Upper lobe of left lung (tissue), 6 donors: ENCODE data around the gene TECTA. TPM values are rescaled to one million over a fixed set of nuclear protein-coding genes. Genes with fewer than 3 reads are reported as not detected.

Source experiments
- ATAC-seq, 2 donors: fragments of 200-7000 bp; cut with Tn5 transposase; one replicate each; pipeline ENCODE4 v1.9.1; 2022; ENCODE audit warnings: mild to moderate bottlenecking in 2 of 2, moderate library complexity in 2 of 2; ENCODE audit not compliant: low FRiP score in 2 of 2
- DNase-seq, 2 donors: peaks; one replicate each; pipeline ENCODE4 v3.0.0-alpha.2; 2019 to 2020
- H3K27ac ChIP-seq, 4 donors: fragments of 200-600 bp; sonication (generic); one replicate each; pipeline ENCODE4 v1.5.1; 2016 to 2019
- H3K27me3 ChIP-seq, 4 donors: fragments of 200-600 bp; sonication (generic); one replicate each; pipeline ENCODE4 v1.5.1; 2017 to 2019
- H3K36me3 ChIP-seq, 4 donors: fragments of 200-600 bp; sonication (generic); one replicate each; pipeline ENCODE4 v1.5.1; 2016 to 2019
- H3K4me1 ChIP-seq, 4 donors: fragments of 200-600 bp; sonication (generic); one replicate each; pipeline ENCODE4 v1.5.1; 2018 to 2019
- H3K4me3 ChIP-seq, 4 donors: fragments of 200-600 bp; sonication (generic); one replicate each; pipeline ENCODE4 v1.5.1; 2017 to 2019; ENCODE audit warnings: mild to moderate bottlenecking in 2 of 4, moderate library complexity in 1 of 4
- H3K9me3 ChIP-seq, 4 donors: fragments of 200-600 bp; sonication (generic); one replicate each; pipeline ENCODE4 v1.5.1; 2018 to 2019
- CTCF ChIP-seq, 6 experiments: fragments of 450-650 bp in 4 of 6; fragments of 200-600 bp in 2 of 6; sonication (generic) in 2 of 6; IDR thresholded peaks; one replicate each; pipeline ENCODE4 v1.5.1; 2016 to 2019; ENCODE audit warnings: antibody characterized with exemption in 6 of 6
- EP300 ChIP-seq, 4 donors: sonication (generic); formaldehyde crosslinking; IDR thresholded peaks; one replicate each; pipeline ENCODE4 v1.5.1; 2017; ENCODE audit warnings: antibody characterized with exemption in 4 of 4, control low read depth in 2 of 4
- POLR2A ChIP-seq, 4 donors: fragments of 450-650 bp; IDR thresholded peaks; one replicate each; pipeline ENCODE4 v1.5.1; 2016 to 2017; ENCODE audit warnings: antibody characterized with exemption in 4 of 4, mild to moderate bottlenecking in 2 of 4
- POLR2AphosphoS5 ChIP-seq, 2 donors: sonication (generic); formaldehyde crosslinking; IDR thresholded peaks; one replicate each; pipeline ENCODE4 v1.5.1; 2017; ENCODE audit warnings: antibody characterized with exemption in 2 of 2
- WGBS, 2 donors: methylation state at CpG; one replicate each; pipeline ENCODE4 v1.1.5; 2017 to 2018; 5-methylcytosine and 5-hydroxymethylcytosine counted together
- total RNA-seq, 6 donors: library from RNA; depleted of rRNA in 4 of 6; stranded (reverse); fragments of >200 nt in 4 of 6; gene quantifications; one replicate each; pipeline versions ENCODE4 v1.1.0 to v1.2.1, GENCODE V29; 2016 to 2021
- donor health status: DM: no; HTN: no; CAD: no; lungs with moderate emphysema.
- donor health status: DM: no; HTN: yes; CAD: no; lungs with severe emphysema.

The TECTA gene
- total RNA-seq, 6 donors from 2014 or later = 0.89 to 4.7 (median 1.8) TPM

- DNase-seq (no peak), ATAC-seq (no peak)
- H3K36me3 ChIP-seq = no peaks in the 10 kb centered on the region
- TF ChIP-seq POLR2A (IDR thresholded peaks at IDR 0.05) = no peak
- no peak for TF ChIP-seq POLR2AphosphoS5 (IDR thresholded peaks at IDR 0.05)
- no peak for TF ChIP-seq CTCF (IDR thresholded peaks at IDR 0.05)
- TF ChIP-seq EP300 (IDR thresholded peaks at IDR 0.05) = no peak
- H3K27me3 ChIP-seq = no peaks in the 10 kb centered on the region
- H3K9me3 ChIP-seq = no peaks in the 10 kb centered on the region
- no peak overlapping the region for H3K27ac ChIP-seq
- H3K4me3 ChIP-seq = no peak overlapping the region
- 72 to 81% methylated on average over 2 of the region's 2 CpGs for WGBS, 2 donors
- H3K4me1 ChIP-seq = peaks cover 0 to 25% (median 10%) of the 10 kb centered on the region in 4 donors
Measured at GRCh38 chr11:121109471-121109870, 8.4 kb downstream of the TECTA start.

DNA sequence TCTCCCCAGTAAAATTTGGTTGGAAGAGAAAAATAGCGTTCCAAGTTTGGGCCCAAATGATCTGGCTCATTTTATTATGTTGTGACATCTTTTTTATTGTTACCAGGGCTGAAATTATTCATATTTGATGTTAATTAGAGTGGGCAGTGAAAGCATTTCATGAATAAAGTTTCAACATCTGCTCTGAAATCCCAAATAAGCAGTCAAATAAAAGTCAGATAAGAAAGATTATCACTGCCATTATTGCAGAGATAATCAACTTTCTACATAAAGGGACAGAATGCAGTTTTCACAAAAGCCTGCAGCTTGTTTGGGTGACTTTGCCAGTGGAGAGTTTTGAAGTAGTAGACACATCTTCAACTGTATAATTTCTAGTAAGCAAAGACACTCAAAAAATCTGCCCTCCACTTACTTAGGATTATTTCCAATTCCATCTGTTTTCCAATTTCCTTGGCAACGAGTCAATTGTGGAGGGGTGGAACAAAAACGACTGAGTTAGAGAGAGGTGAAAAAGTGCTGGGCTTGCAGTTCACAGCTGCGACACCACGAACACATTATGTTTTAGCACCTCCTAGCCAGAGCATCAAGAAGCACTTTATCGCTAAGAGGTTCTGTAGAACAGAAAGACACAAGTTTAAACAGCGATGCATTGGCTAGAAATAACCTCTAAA is 9.0 kb downstream of the TECTA start:
- Histone ChIP-seq H3K9me3 (no peaks in the 10 kb centered on the region), H3K27me3 (no peaks in the 10 kb centered on the region), H3K4me1 (peaks cover 0 to 21% (median 7%) of the 10 kb centered on the region in 4 donors), H3K4me3 (no peak overlapping the region), H3K36me3 (no peaks in the 10 kb centered on the region), H3K27ac (no peak overlapping the region)
- DNase-seq = no peak
- 59 to 70% methylated on average over 7 of the region's 7 CpGs for WGBS, 2 donors
- ATAC-seq = no peak
- TF ChIP-seq POLR2A (IDR thresholded peaks at IDR 0.05) (no peak), EP300 (IDR thresholded peaks at IDR 0.05) (no peak), CTCF (IDR thresholded peaks at IDR 0.05) (no peak), POLR2AphosphoS5 (IDR thresholded peaks at IDR 0.05) (no peak)

DNA sequence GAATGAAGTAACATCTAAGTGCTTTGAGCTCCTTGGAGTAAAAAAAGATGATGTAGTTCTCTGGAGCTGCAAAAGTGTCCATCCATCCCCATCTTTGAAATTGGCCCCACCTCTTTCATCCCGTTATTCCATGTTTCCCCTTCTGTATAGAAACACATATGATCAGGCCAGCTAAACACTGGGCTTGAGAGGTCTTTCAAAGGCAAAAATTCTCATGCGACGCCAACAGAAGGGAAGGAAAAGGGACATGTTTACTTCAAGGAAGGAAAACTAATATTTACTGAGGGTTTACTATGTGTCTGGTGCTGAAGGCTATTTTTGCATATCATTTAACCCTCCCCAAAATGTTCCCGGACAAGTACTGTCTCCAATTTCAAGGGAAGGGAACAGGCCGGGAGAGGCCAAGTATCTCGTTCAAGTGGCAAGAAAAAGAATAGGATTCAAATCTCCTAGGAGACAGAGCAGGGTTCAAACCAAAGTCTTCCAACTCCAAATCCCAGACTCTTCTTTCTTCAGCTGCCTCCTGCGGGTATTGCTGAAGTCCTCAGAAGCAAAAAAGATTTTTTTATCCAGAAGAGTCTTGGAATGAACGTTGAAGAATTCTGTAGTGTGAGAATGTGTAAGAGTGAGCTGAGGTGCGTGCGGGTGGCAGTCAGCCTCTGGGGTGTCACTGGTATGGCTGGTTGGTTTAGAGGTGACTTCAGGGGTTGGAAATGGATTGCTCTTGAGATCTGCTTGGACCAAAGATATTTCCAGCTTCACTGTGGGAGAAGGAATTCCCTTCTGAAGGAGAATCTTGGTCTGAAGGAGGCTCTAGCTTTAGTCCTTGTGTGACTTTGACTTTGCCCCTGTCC is 10.1 kb downstream of the TECTA start:
- H3K27me3 ChIP-seq = no peaks in the 10 kb centered on the region
- TF ChIP-seq POLR2AphosphoS5 (IDR thresholded peaks at IDR 0.05) (no peak), CTCF (IDR thresholded peaks at IDR 0.05) (no peak), EP300 (IDR thresholded peaks at IDR 0.05) (no peak), POLR2A (IDR thresholded peaks at IDR 0.05) (no peak)
- no peak overlapping the region for H3K4me3 ChIP-seq
- no peaks in the 10 kb centered on the region for H3K36me3 ChIP-seq
- H3K4me1 ChIP-seq = peaks cover 0 to 16% (median 3%) of the 10 kb centered on the region in 4 donors
- no peaks in the 10 kb centered on the region for H3K9me3 ChIP-seq
- DNase-seq (no peak), ATAC-seq (no peak)
- WGBS, 2 donors = 55 to 66% methylated on average over 10 of the region's 10 CpGs
- no peak overlapping the region for H3K27ac ChIP-seq

GRCh38 chr11:121112498-121113455 is 11.7 kb downstream of the TECTA start:
- ATAC-seq = peak; percentile 84 to 87

More at GRCh38 chr11:121112498-121113455, 11.7 kb downstream of the TECTA start:
- DNase-seq = peak; percentile 42 to 63
- H3K27me3 ChIP-seq = no peaks in the 10 kb centered on the region
- H3K4me3 ChIP-seq = no peak overlapping the region
- 40 to 49% methylated on average over 23 to 32 of the region's 32 CpGs for WGBS, 2 donors
- H3K27ac ChIP-seq = no peak overlapping the region
- H3K36me3 ChIP-seq = no peaks in the 10 kb centered on the region
- no peaks in the 10 kb centered on the region for H3K9me3 ChIP-seq
- TF ChIP-seq POLR2AphosphoS5 (IDR thresholded peaks at IDR 0.05) = no peak
- no peak for TF ChIP-seq POLR2A (IDR thresholded peaks at IDR 0.05)
- no peak for TF ChIP-seq EP300 (IDR thresholded peaks at IDR 0.05)
- peak; percentile 18 to 68 (median 58) for TF ChIP-seq CTCF (IDR thresholded peaks at IDR 0.05)
- H3K4me1 ChIP-seq = peaks cover 0 to 16% (median 3%) of the 10 kb centered on the region in 4 donors
